Brain microvascular endothelial cell (primary cell): ENCODE results near the gene SLC22A13.

ENCODE experiments used
- DNase-seq: peaks from one replicate; pipeline ENCODE4 v3.0.0-alpha.2; 2020
- H3K27ac ChIP-seq: fragments of 250-450 bp; sonication (Bioruptor Pico); 2 replicates; pipeline ENCODE4 v1.5.1; 2020; ENCODE audit warnings: mild to moderate bottlenecking, moderate library complexity
- H3K27me3 ChIP-seq: fragments of 250-450 bp; sonication (Bioruptor Pico); replicated peaks from 2 replicates; pipeline ENCODE4 v1.5.1; 2020; ENCODE audit warnings: mild to moderate bottlenecking
- H3K36me3 ChIP-seq: fragments of 250-450 bp; sonication (Bioruptor Pico); replicated peaks from 2 replicates; pipeline ENCODE4 v1.5.1; 2020; ENCODE audit warnings: mild to moderate bottlenecking
- H3K4me3 ChIP-seq: 2 replicates; pipeline ENCODE4 v1.5.1; 2011; ENCODE audit warnings: low read depth, mild to moderate bottlenecking, control low read depth, low read length, moderate library complexity
- in situ Hi-C: cut with HindIII; loops from 2 replicates; pipeline ENCODE4 v1.10.0; 2017; ENCODE audit warnings: low sequenced_read_pairs, low pct_ligation_motif_present
- TF ChIP-seq, protein P1 (sequence below): IDR thresholded peaks from 2 replicates; pipeline ENCODE4 v1.5.1; 2011; ENCODE audit warnings: low read depth, mild to moderate bottlenecking, moderate library complexity, low read length, control low read depth, inconsistent platforms; ENCODE audit errors: missing control alignments

Gene SLC22A13

GRCh38 chr3:38265604-38266307 is at the start of gene SLC22A13:
SLC22A13 (plus strand) TSS chr3:38265812; CDS start chr3:38265861, 49 bp downstream.
- DNase-seq = no peak
- in situ Hi-C loops = no loop called here
- no peak within 1 kb of the TSS for H3K4me3 ChIP-seq
- H3K27ac ChIP-seq = no peak within 1 kb of the TSS
- TF ChIP-seq, protein P1, sequence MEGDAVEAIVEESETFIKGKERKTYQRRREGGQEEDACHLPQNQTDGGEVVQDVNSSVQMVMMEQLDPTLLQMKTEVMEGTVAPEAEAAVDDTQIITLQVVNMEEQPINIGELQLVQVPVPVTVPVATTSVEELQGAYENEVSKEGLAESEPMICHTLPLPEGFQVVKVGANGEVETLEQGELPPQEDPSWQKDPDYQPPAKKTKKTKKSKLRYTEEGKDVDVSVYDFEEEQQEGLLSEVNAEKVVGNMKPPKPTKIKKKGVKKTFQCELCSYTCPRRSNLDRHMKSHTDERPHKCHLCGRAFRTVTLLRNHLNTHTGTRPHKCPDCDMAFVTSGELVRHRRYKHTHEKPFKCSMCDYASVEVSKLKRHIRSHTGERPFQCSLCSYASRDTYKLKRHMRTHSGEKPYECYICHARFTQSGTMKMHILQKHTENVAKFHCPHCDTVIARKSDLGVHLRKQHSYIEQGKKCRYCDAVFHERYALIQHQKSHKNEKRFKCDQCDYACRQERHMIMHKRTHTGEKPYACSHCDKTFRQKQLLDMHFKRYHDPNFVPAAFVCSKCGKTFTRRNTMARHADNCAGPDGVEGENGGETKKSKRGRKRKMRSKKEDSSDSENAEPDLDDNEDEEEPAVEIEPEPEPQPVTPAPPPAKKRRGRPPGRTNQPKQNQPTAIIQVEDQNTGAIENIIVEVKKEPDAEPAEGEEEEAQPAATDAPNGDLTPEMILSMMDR = no peak
- peaks cover 2% of the 10 kb centered on the region for H3K36me3 ChIP-seq
- no peaks in the 10 kb centered on the region for H3K27me3 ChIP-seq

DNA sequence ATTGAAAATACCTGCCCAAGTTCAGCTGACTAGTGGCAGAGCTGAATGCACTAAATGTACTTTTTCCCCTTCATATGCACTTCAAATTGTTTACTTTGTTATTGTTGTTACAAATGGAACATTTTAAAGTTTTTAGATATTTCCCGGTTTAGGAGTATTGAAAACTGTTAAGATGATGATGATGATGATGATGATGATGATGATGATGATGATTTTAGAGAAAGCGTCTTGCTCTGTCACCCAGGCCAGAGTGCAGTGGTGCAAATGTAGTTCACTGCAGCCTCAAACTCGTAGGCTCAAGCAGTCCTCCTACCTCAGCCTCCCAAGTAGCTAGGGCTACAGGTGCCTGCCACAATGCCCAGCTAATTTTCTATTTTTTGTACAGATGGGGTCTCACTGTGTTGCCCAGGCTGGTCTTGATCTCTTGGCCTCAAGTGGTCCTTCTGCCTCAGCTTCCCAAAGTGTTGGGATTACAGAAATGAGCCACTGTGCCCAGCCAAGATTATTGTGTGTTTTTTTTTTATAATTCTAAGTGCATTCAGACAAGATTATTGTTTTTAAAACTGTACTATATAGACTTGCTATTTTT is 45.9 kb upstream of the SLC22A13 start:
- in situ Hi-C loops = no loop called here
- H3K36me3 ChIP-seq = peaks cover 15% of the 10 kb centered on the region
- no peak for DNase-seq
- H3K27me3 ChIP-seq = no peaks in the 10 kb centered on the region
- TF ChIP-seq, protein P1 = no peak
- H3K27ac ChIP-seq = no peak overlapping the region
- no peak overlapping the region for H3K4me3 ChIP-seq

GRCh38 chr3:38221005-38221404 is 44.6 kb upstream of the SLC22A13 start:
- no peak for DNase-seq
- peaks cover 15% of the 10 kb centered on the region for H3K36me3 ChIP-seq
- no peak overlapping the region for H3K4me3 ChIP-seq
- no peak overlapping the region for H3K27ac ChIP-seq
- no peaks in the 10 kb centered on the region for H3K27me3 ChIP-seq
- in situ Hi-C loops = no loop called here
- TF ChIP-seq, protein P1 = no peak

DNA sequence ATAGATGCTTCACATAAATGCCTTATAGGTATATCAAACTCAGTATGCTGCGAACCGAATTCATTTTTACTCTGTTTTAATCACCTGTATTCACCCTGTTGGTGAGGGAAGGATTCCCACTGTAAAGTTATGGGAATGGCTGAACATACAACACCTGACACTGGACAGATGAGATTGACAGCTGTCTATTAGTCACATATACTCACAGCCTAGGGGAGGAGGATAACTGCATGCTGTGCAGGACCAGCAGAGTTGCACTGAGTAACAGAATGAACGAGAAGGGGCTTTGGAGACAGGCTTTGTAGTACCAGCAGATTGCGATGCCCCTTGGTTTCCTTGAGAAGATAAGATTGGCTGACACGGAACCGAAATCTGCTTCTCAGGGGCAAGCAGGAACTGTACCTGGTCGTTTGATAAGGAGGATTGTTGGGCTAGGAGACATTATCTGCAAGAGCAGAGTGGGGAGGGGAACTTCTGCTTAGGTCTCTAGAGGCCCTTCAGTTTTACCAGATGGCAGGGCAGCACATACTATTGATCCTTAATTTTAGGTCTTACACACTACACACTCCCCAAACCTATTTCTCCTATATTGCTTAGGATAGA is 43.5 kb upstream of the SLC22A13 start:
- H3K27ac ChIP-seq = no peak overlapping the region

GRCh38 chr3:38224357-38224756 is 41.3 kb upstream of the SLC22A13 start:
- Histone ChIP-seq H3K36me3 (peaks cover 9% of the 10 kb centered on the region), H3K27me3 (no peaks in the 10 kb centered on the region), H3K4me3 (no peak overlapping the region), H3K27ac (no peak overlapping the region)
- in situ Hi-C loops = no loop called here
- DNase-seq = no peak
- TF ChIP-seq, protein P1 = no peak

More for the DNA sequence above, 43.5 kb upstream of the SLC22A13 start:
- TF ChIP-seq, protein P1 = no peak
- Histone ChIP-seq H3K36me3 (peaks cover 12% of the 10 kb centered on the region), H3K27me3 (no peaks in the 10 kb centered on the region), H3K4me3 (no peak overlapping the region)
- no peak for DNase-seq
- in situ Hi-C loops = no loop called here
